ENCODE measurements around the gene SIGLEC10. TPM values are rescaled to one million over a fixed set of nuclear protein-coding genes. Genes with fewer than 3 reads are reported as not detected.

Gene SIGLEC10
- total RNA-seq, 5 donors from 2014 or later (not counting 1 experiment from before 2014, with no cell fraction given): 0.67 to 6.7 (median 1.8) TPM

- H3K4me1 ChIP-seq (ENCODE audit: control insufficient read depth in 1 of 2, extremely low read depth in 1 of 2, insufficient read depth in 2 of 2, low read length in 2 of 2): peaks cover 4 to 83% of the 10 kb centered on the region in 2 experiments
- WGBS (ENCODE audit: insufficient coverage): 0% methylated on average over 40 of the region's 54 CpGs
- CTCF ChIA-PET: interaction anchor here in 1 of 2 donors (1.4 kb wide), 1 partner anchor 29 kb away, joined by 4 read pairs; no protein-coding TSS in a partner anchor
- H3K9me3 ChIP-seq: no peaks in the 10 kb centered on the region
- Mint-ChIP-seq H3K9me3 (no peaks in the 10 kb centered on the region), H3K4me1 (peaks cover 60 to 78% (median 71%) of the 10 kb centered on the region in 3 donors), H3K27me3 (no peaks in the 10 kb centered on the region), H3K36me3 (no peaks in the 10 kb centered on the region), H3K4me3 (peak overlapping the region; percentile 96 to 98 (median 96)), H3K27ac (peak overlapping the region; percentile 93 to 97)
- peak; percentile 64 to 72 (median 66) for ATAC-seq (replicated peaks in 1 of 4)
- peak overlapping the region; percentile 87 for H3K4me3 ChIP-seq (ENCODE audit: control insufficient read depth in 1 of 2, extremely low read depth in 1 of 2, low read length in 1 of 2)
- POLR2A ChIA-PET: no interaction called here
- H3K27me3 ChIP-seq (replicated peaks in 1 of 2; ENCODE audit: control insufficient read depth in 2 of 2, extremely low read depth in 1 of 2, insufficient read depth in 2 of 2, low read length in 1 of 2): no peaks in the 10 kb centered on the region
- H3K36me3 ChIP-seq (ENCODE audit: control insufficient read depth in 2 of 2, extremely low read depth in 1 of 2, insufficient read depth in 1 of 2, low read length in 1 of 2): no peaks in the 10 kb centered on the region
- H3K27ac ChIP-seq (ENCODE audit: low read length): peak overlapping the region; percentile 76
- DNase-seq: peak; percentile 75 to 93 (median 88)
Measured at GRCh38 chr19:51366389-51367254, 50.8 kb downstream of the SIGLEC10 start.

DNA sequence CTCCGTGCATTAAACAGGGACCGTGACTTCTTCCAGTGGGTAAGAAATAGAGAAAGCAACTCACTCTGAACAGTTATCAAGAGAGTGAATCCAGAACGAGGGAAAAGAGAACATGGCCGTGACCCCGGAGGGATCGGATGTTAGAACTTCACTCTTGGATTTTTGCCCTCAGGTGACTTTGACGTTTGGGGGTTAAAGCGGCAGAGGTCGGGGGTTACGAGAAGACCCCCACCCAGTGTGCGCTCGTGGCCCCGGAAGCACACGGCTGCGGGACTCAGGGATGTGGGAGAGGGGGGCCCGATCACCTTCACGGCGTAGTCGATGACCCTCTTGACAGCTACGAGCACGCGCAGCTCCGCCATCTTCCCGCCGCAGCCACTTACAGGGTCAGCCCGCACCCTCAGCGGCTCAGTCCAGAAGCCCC, 51.5 kb downstream of the SIGLEC10 start, which contains the start of gene ETFB:
ETFB (minus strand) TSS at position 424 of the 424 bp plus-strand sequence; CDS start at position 362, 62 bp downstream.
- CTCF ChIA-PET: interaction anchor here in 1 of 2 donors (1.6 kb wide), 1 partner anchor 27 kb away, joined by 4 read pairs; no protein-coding TSS in a partner anchor
- DNase-seq (peak in 1 of 35 experiments; percentile 12), ATAC-seq (replicated peaks in 1 of 4) (no peak)
- no peaks in the 10 kb centered on the region for H3K9me3 Mint-ChIP-seq
- H3K27ac ChIP-seq (ENCODE audit: low read length): peak within 1 kb of the TSS; percentile 76
- peak within 1 kb of the TSS; percentile 87 for H3K4me3 ChIP-seq (ENCODE audit: control insufficient read depth in 1 of 2, extremely low read depth in 1 of 2, low read length in 1 of 2)
- H3K27ac Mint-ChIP-seq: peak within 1 kb of the TSS; percentile 93 to 97
- peaks cover 4 to 77% of the 10 kb centered on the region in 2 experiments for H3K4me1 ChIP-seq (ENCODE audit: control insufficient read depth in 1 of 2, extremely low read depth in 1 of 2, insufficient read depth in 2 of 2, low read length in 2 of 2)
- WGBS (ENCODE audit: insufficient coverage): 0% methylated on average over 20 of the region's 27 CpGs
- no peaks in the 10 kb centered on the region for H3K9me3 ChIP-seq
- H3K27me3 ChIP-seq (replicated peaks in 1 of 2; ENCODE audit: control insufficient read depth in 2 of 2, extremely low read depth in 1 of 2, insufficient read depth in 2 of 2, low read length in 1 of 2): no peaks in the 10 kb centered on the region
- POLR2A ChIA-PET: no interaction called here
- H3K4me1 Mint-ChIP-seq: peaks cover 53 to 72% (median 65%) of the 10 kb centered on the region in 3 donors
- peak within 1 kb of the TSS; percentile 96 to 98 (median 96) for H3K4me3 Mint-ChIP-seq
- H3K36me3 Mint-ChIP-seq: no peaks in the 10 kb centered on the region
- no peaks in the 10 kb centered on the region for H3K27me3 Mint-ChIP-seq
- no peaks in the 10 kb centered on the region for H3K36me3 ChIP-seq (ENCODE audit: control insufficient read depth in 2 of 2, extremely low read depth in 1 of 2, insufficient read depth in 1 of 2, low read length in 1 of 2)

GRCh38 chr19:51365211-51365964, 52.1 kb downstream of the SIGLEC10 start:
- Mint-ChIP-seq H3K27ac (peak overlapping the region; percentile 93 to 97), H3K9me3 (no peaks in the 10 kb centered on the region), H3K27me3 (no peaks in the 10 kb centered on the region), H3K36me3 (no peaks in the 10 kb centered on the region), H3K4me1 (peaks cover 51 to 66% (median 62%) of the 10 kb centered on the region in 3 donors), H3K4me3 (peak overlapping the region; percentile 96 to 98 (median 96))
- POLR2A ChIA-PET: no interaction called here
- Histone ChIP-seq H3K4me3 (ENCODE audit: control insufficient read depth in 1 of 2, extremely low read depth in 1 of 2, low read length in 1 of 2) (peak overlapping the region; percentile 87), H3K9me3 (no peaks in the 10 kb centered on the region), H3K27me3 (replicated peaks in 1 of 2; ENCODE audit: control insufficient read depth in 2 of 2, extremely low read depth in 1 of 2, insufficient read depth in 2 of 2, low read length in 1 of 2) (no peaks in the 10 kb centered on the region), H3K27ac (ENCODE audit: low read length) (peak overlapping the region; percentile 76), H3K36me3 (ENCODE audit: control insufficient read depth in 2 of 2, extremely low read depth in 1 of 2, insufficient read depth in 1 of 2, low read length in 1 of 2) (no peaks in the 10 kb centered on the region), H3K4me1 (ENCODE audit: control insufficient read depth in 1 of 2, extremely low read depth in 1 of 2, insufficient read depth in 2 of 2, low read length in 2 of 2) (peaks cover 4 to 71% of the 10 kb centered on the region in 2 experiments)
- peak in 5 of 35 experiments; percentile 8 to 52 (median 16) for DNase-seq
- peak in 3 of 4 experiments; percentile 11 to 26 (median 12) for ATAC-seq (replicated peaks in 1 of 4)
- CTCF ChIA-PET: interaction anchor here in 1 of 2 donors (1.6 kb wide), 1 partner anchor 26 kb away, joined by 4 read pairs; no protein-coding TSS in a partner anchor
- 56% methylated on average over 7 of the region's 10 CpGs for WGBS (ENCODE audit: insufficient coverage)

DNA sequence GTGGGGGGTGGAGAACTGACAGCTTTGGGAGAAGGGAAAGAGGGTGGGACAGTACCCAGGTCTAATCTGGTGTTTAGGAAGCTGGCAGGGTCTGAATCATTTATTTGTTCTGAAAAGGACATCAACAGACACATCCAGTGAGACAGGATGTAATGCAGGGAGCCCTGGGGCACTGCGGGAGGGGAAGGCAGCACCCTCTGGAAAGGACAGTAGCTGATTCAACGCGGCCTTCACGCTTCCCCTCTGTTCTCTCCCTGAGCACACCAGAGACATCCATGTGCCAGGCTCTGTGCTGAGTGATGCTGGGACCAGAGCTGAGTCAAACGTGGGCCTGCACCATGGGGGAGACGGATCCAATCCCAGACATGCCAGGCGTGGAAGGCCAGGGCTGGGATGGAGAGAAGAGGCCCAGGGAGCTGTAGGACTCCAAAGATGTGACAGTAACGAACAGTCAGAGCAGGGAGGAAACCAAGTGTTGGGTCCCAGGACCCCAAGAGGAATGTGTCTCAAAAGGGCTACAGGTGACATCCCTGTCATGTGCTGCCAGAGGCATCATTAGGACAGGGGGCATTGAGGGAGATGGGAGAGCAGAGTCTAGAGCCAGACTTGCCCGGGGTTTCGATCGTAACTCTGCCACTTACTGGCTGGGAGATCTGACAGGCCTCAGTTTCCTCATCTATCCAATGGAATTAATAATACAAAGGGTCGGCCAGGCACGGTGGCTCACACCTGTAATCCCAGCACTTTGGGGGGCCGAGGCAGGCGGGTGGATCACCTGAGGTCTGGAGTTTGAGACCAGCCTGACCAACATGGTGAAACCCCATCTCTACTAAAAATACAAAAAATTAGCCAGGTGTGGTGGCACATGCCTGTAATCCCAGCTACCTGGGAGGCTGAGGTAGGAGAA, 53.0 kb downstream of the SIGLEC10 start:
- 88% methylated on average over 10 of the region's 15 CpGs for WGBS (ENCODE audit: insufficient coverage)
- H3K36me3 Mint-ChIP-seq: no peaks in the 10 kb centered on the region
- H3K27ac Mint-ChIP-seq: peak overlapping the region in 1 of 2 donors; percentile 71

DNA sequence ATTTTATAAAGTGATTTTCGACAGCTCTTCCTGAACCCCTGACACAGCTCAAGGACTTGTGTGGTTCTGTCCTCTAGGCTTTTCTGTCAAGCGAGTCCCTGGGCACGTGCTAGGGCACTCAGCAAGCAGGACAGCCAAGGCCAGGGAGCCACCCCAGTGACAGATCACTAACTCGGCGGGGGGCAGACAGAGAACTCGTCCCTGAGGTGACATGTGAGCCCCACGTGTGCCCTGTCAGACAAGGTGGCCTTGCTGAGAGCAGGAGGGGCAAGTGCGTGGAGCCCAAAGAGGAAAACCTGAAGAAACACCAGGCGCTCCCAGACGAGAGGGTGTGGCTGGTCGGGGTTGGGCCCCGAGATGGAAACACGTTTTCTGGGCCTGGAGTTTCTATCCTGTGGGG, 56.2 kb downstream of the SIGLEC10 start:
- no peak for ATAC-seq (replicated peaks in 1 of 4)
- no peaks in the 10 kb centered on the region for H3K36me3 Mint-ChIP-seq
- DNase-seq: no peak
- no peaks in the 10 kb centered on the region for H3K9me3 Mint-ChIP-seq
- no peaks in the 10 kb centered on the region for H3K27me3 Mint-ChIP-seq
- ChIA-PET POLR2A (no interaction called here), CTCF (no interaction called here)
- no peaks in the 10 kb centered on the region for H3K9me3 ChIP-seq
- no peaks in the 10 kb centered on the region for H3K27me3 ChIP-seq (replicated peaks in 1 of 2; ENCODE audit: control insufficient read depth in 2 of 2, extremely low read depth in 1 of 2, insufficient read depth in 2 of 2, low read length in 1 of 2)
- peaks cover 0 to 4% of the 10 kb centered on the region in 2 donors for H3K36me3 ChIP-seq (ENCODE audit: control insufficient read depth in 2 of 2, extremely low read depth in 1 of 2, insufficient read depth in 1 of 2, low read length in 1 of 2)
- H3K4me1 Mint-ChIP-seq: peaks cover 42 to 49% (median 46%) of the 10 kb centered on the region in 3 donors
- no peak overlapping the region for H3K27ac Mint-ChIP-seq
- 97% methylated on average over 7 of the region's 13 CpGs for WGBS (ENCODE audit: insufficient coverage)
- peaks cover 6 to 36% of the 10 kb centered on the region in 2 experiments for H3K4me1 ChIP-seq (ENCODE audit: control insufficient read depth in 1 of 2, extremely low read depth in 1 of 2, insufficient read depth in 2 of 2, low read length in 2 of 2)
- no peak overlapping the region for H3K27ac ChIP-seq (ENCODE audit: low read length)
- no peak overlapping the region for H3K4me3 ChIP-seq (ENCODE audit: control insufficient read depth in 1 of 2, extremely low read depth in 1 of 2, low read length in 1 of 2)
- H3K4me3 Mint-ChIP-seq: no peak overlapping the region

More for the DNA sequence above, 53.0 kb downstream of the SIGLEC10 start:
- Histone ChIP-seq H3K4me3 (ENCODE audit: control insufficient read depth in 1 of 2, extremely low read depth in 1 of 2, low read length in 1 of 2) (no peak overlapping the region), H3K36me3 (ENCODE audit: control insufficient read depth in 2 of 2, extremely low read depth in 1 of 2, insufficient read depth in 1 of 2, low read length in 1 of 2) (no peaks in the 10 kb centered on the region), H3K4me1 (ENCODE audit: control insufficient read depth in 1 of 2, extremely low read depth in 1 of 2, insufficient read depth in 2 of 2, low read length in 2 of 2) (peaks cover 4 to 63% of the 10 kb centered on the region in 2 experiments), H3K27ac (ENCODE audit: low read length) (no peak overlapping the region), H3K9me3 (no peaks in the 10 kb centered on the region), H3K27me3 (replicated peaks in 1 of 2; ENCODE audit: control insufficient read depth in 2 of 2, extremely low read depth in 1 of 2, insufficient read depth in 2 of 2, low read length in 1 of 2) (no peaks in the 10 kb centered on the region)
- ChIA-PET CTCF (interaction anchor here in 1 of 2 donors (1.6 kb wide), 1 partner anchor 25 kb away, joined by 4 read pairs; no protein-coding TSS in a partner anchor), POLR2A (interaction anchor here in 1 of 2 donors (0.6 kb wide), 1 partner anchor 29 kb away, joined by 4 read pairs; no protein-coding TSS in a partner anchor)
- Mint-ChIP-seq H3K9me3 (no peaks in the 10 kb centered on the region), H3K4me3 (peak overlapping the region; percentile 18 to 65 (median 51)), H3K27me3 (no peaks in the 10 kb centered on the region), H3K4me1 (peaks cover 48 to 61% (median 59%) of the 10 kb centered on the region in 3 donors)
- no peak for DNase-seq
- no peak for ATAC-seq (replicated peaks in 1 of 4)

Measured in T-cell (primary cell).